ENCODE data around the gene RNF14.

Gene RNF14

GRCh38 chr5:141982626-141983025 lies 13.7 kb downstream of the RNF14 start:
- DNase-seq = no peak

GRCh38 chr5:141986072-141986471 lies 17.2 kb downstream of the RNF14 start:
- no peak for DNase-seq

DNA sequence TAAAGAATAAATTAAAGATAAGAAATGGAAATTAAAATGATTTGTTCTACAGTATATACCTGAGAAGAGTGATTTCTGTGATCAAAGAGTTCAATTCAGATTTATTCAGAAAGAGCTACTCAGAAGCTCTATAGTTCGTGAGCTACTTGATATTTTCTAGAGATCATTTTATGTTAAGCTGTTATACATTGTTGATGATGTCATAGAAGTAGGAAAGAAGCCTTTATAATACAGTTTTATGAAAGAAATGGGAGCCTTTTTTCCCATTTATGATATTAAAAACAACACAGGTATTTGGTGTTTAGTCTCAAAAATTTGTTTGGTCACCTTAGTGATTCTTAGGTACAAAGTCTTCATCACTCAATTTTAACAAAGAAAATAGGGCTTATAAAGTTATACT lies 20.8 kb downstream of the RNF14 start:
- no peak for DNase-seq

- peak; percentile 64 for DNase-seq
These were observed 23.6 kb downstream of the RNF14 start for GRCh38 chr5:141992349-141992963.

DNA sequence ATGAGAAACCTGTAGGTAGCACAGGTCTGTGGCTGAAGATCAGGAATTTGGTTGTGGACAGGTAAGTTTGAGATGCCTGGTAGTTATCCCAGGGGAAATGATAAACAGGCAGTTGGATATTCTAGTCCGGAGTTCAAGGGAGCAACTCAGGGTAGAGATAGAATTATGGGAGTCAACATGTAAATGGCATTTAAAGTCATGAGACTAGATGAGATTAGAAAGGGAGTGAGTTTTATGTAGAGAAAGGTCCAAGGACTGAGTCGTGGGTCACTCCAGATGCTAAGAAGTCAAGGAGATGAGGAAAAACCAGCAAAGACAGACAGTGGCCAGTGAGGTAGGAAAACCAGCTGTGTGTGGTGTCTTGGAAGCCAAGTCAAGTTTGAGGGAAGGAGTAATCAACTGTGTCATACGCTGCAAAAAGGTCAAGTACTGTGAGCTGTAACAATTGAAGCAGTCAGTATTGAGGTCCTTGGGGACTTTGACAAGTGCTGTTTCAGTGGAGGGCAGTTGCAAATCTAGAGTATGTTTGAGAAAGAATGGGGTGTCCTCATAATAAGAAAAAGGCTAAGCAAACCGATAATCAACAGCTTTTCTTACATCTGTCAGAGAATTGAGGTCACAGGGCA lies 25.7 kb downstream of the RNF14 start:
- DNase-seq = no peak

- no peak for DNase-seq
These were observed 26.8 kb downstream of the RNF14 start for GRCh38 chr5:141995656-141996055.

GRCh38 chr5:141997358-141997960 lies 28.6 kb downstream of the RNF14 start:
- no peak for DNase-seq

DNA sequence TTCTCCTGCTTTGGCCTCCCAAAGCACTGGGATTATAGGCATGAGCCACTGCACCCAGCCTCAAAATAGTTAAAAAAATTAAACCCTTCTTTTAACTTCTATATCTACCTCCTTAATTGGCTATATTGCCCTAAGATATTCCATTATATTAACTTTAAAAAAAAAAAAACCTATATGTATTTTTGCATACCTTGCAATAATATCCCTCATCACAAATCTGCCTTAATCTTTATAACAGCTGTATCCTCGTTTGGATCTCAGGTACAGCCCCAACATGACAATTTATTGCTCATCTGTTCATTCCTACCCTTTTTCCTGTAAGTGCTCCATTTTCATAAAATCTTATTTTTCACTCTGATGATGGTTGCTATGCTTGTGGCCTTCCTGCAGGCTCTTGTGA lies 31.3 kb downstream of the RNF14 start:
- no peak for DNase-seq

DNA sequence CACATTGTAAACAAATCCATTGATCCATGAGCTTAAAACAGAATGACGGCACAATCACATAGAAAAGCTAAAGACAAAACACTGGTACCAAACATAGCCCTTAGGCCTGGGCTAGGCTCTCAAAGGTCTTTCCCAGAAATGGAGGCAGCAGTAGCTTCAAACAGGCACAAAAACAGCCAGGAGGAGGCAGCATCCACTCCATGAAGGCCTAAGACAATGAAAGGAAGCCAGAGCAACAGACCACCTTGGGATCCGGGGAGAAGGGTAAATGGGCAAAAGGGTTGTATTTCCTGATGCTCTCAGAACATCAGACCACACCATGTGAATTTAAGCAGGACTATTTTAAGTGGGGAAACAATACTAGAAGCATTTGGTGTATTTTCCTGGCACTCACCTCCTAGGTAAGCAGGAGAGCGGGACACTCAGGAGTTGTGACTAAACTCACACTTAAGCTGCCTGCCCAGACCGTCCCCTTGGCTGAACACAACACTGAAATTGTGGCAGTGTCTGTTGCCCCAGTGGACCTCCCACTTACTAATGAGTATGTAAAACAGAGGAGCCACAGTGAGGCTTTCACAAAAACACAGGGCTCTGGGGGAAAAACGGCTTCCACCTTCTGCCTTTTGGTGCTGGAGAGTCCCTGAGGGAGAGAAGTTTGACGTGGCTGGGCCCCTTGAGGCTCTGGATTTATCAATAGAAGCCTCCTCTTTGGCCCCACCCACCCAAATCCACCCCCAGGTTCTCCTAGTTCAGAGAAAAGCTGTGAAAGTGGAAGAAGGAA lies 32.0 kb downstream of the RNF14 start:
- no peak for DNase-seq

DNA sequence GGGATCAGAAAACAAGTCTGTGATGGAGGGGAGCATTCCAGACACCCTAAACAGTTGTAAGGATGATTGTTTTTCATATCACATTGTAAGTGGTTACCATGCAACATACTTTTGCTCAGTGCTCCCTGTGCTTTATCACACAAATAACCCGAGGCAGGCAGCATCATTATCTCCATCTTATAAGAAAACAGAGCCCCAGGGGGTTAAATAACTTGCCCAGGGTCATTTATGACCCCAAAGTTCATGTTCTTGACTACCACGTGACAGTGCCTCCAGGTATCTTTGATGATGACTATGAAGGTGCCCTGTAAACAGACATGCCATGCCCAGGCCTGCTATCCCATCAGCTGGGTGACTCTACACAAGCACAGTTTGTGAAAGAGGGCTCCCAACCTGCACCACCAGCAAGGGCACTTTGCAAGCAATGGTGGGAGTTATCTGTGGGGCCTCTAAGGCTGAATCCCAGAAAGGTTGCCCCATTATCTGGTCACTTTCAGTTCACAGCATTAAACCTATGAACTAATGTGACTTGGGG lies 34.4 kb downstream of the RNF14 start:
- DNase-seq = no peak

DNA sequence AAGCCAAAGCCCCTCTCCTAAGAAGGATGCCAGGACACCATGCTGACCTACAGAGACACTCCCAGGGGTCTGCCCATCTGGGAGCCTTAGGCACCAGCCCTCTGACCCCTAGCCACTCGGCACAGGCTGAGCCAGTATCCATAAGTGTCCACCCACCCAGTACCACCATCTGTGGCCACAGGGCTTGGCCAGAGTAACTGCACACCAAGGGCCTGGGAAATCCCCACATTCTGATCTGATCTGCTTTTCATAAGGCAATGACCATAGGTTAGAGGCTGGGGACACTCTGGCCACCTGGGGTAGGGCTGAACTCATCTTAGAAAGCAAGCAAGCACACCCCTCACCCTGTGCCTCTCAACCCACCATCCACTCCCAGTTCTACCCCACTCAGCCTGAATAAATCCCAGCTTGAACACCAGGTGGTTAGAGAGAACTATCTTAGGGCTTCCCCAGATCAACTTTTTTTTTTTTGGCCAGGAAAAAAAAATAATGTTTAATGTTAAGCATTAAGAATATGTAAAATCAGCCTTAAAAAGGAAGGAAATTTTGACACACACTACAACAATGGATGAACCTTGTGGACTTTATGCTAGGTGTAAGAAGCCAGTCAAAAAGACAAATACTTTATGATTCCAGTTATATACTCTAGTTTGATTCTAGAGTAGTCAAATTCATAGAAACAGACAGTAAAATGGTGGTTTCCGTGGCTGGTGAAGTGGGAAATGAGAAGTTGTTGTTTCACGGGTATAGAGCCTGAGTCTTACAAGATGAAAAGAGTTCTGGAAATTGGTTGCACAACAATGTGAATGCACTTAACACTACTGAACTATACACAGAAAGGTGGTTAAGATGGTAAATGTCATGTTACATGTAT lies 37.7 kb downstream of the RNF14 start:
- DNase-seq = no peak

DNA sequence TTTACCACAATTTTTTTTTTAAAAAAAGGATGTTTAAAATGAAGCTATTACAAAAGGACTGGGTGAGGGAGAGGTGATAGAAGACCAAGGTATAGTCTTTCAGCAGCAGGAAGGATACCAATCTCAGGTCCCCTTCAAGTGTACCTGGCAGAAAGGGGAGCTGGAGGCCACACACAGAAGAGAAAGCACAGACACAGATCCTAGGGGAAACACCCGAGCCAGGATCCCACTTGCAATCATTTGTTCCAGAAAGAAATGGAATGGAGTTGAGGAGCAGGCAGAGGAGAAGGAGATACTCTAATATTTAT lies 38.3 kb downstream of the RNF14 start:
- no peak for DNase-seq

GRCh38 chr5:142008813-142009212 lies 39.9 kb downstream of the RNF14 start:
- DNase-seq = no peak

DNA sequence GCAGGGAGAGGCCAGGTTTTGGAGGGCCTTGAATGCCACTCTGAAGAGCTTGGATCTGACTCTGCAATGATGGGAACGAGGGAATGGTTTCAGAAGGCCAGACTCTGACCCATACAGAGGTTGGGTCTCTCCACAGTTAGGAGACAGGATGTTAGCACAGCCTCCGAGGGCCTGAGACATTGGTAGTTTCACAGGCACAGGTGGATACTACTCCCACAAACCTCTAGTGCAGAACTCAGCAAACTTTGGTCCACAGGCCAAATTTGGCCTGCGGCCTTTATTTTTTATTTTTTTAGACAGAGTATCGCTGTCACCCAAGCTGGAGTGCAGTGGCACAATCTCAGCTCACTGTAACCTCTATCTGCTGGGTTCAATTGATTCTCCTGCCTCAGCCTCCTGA lies 41.0 kb downstream of the RNF14 start:
- DNase-seq = no peak

DNA sequence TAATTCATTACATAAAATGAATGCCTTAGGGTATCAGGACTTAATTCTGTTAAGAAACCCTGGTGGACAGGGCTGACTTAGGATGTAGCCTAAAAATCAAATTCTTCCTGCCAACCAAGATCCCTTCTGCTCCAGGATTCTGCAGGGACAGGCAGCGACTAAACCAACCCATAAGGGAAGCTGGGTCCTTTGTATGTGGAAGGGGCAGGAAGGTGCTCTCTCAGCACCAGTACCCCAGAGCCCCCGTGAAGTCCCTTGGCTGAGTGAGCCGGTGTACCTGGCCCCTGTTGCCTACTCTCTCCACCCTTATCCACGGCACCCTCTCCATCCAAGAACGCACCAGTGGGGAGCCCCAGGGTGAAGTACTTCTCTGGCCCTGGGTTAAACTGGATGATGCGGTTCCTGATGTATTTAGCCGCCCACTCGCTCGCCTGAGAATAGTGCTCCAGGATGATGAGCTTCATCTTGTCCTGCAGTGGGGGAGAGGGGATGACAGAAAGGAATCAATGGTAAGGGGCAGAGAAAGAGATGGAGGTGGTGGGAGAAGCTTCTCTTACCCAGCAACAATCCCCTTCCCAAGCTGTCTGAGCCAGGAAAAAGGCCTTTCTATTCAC lies 42.8 kb downstream of the RNF14 start:
- DNase-seq = no peak

DNA sequence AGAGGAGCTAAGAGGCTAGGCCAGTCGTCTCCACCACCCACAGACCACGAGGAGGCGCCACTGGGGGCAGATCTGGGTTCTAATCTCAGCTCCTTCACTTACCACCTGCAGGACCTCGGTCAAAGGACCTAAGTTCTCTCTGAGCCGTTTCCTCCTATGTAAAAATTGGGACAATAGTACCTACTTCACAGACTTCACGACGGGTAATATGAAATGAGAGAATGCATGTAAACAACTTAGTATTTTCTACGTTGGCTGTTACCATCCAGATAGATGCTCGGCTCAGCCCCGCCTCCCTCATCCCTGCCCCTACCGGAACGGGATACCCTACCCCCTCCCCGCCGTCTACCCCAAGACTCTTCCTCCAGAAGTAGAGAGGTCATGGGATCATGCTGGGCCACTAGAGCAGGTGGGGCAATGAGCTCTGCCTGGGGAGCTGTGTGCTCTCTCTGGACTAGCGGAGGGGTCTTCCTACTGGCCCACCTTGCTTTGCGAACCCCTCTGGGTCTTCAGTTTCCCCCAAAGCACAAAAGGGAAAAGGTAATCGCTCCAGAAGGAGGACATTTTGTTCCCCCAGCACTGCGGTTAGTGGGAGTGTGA lies 43.4 kb downstream of the RNF14 start:
- peak; percentile 34 for DNase-seq

GRCh38 chr5:142012792-142013388 lies 44.0 kb downstream of the RNF14 start, which contains the start of gene GNPDA1:
GNPDA1 (minus strand) TSS chr5:142013027; CDS start chr5:142012035, 992 bp downstream.
- DNase-seq = peak; percentile 49

GRCh38 chr5:142013734-142014521 lies 45.0 kb downstream of the RNF14 start:
- no peak for DNase-seq

DNA sequence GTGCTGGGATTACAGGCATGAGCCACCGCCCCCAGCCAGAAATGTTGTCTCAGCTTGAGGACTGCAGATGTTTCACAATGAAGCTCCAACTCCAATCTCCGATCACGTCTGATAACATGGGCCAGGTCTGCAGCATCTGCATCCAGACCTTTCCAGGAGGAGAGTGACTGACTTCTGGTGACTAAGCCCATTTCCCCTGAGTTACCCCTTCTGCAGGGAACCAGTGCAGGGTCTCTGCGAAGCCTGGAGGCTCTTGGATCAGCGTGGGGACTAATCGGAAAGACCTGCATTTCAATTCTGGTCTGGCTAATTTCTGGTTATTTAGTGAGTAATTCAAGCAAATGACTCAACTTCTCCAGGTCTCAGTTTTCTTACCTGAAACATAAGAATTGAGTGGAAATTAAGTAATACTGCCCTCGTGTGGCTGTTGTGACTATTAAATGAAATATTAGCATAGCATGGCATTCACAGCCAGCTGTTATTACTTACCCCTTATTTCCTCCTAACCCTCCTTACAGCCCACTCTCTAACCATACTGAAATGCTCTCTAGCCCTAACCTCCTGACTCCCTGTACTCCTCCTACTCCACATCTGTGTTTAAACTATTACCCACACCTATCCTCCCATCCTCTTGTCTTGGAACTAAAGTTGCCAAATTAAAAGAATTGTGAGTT lies 46.1 kb downstream of the RNF14 start:
- DNase-seq = peak; percentile 25

All from activated CD4-positive, alpha-beta T cell treated with anti-CD3 and anti-CD28 coated beads for 1 hour (primary cell).